Left ventricle myocardium inferior (tissue), 1 donor: Measurements from ENCODE around the gene SMU1. TPM values are rescaled to one million over a fixed set of nuclear protein-coding genes. Genes with fewer than 3 reads are reported as not detected.

Source experiments
- DNase-seq: peaks from one replicate; pipeline ENCODE4 v3.0.0-alpha.2; 2020
- H3K27ac ChIP-seq: fragments of 200-600 bp; replicated peaks from 2 replicates; pipeline ENCODE4 v1.8.0; 2021
- H3K27me3 ChIP-seq: fragments of 200-600 bp; 2 replicates; pipeline ENCODE4 v1.8.0; 2021; ENCODE audit warnings: low read depth
- H3K36me3 ChIP-seq: fragments of 200-600 bp; 2 replicates; pipeline ENCODE4 v1.8.0; 2021
- H3K4me1 ChIP-seq: fragments of 200-600 bp; 2 replicates; pipeline ENCODE4 v1.8.0; 2021
- H3K4me3 ChIP-seq: fragments of 200-600 bp; 2 replicates; pipeline ENCODE4 v1.8.0; 2021; ENCODE audit warnings: mild to moderate bottlenecking, moderate library complexity
- H3K9me3 ChIP-seq: fragments of 200-600 bp; replicated peaks from 2 replicates; pipeline ENCODE4 v1.8.0; 2021
- intact Hi-C: fragments of 100-400 bp; cut with micrococcal nuclease; formaldehyde crosslinking; loops from one replicate; pipeline ENCODE4 v1.11.0; 2022
- total RNA-seq: library from RNA; stranded (reverse); fragmentation: NEBNext Ultra II Directional; extraction: Animal tissue kit (Norgen Biotek cat#: 25700); gene quantifications from one replicate; pipeline ENCODE4 v1.2.1, GENCODE V29; 2021
- TF ChIP-seq, protein P1 (sequence below): fragments of 200-600 bp; IDR thresholded peaks from 2 replicates; pipeline ENCODE4 v1.8.0; 2021; ENCODE audit warnings: antibody characterized with exemption, mild to moderate bottlenecking, borderline replicate concordance
- donor health status: DM: no; HTN: yes; CAD: no; lungs with severe emphysema.

The SMU1 gene
- total RNA-seq, 1 donor from 2014 or later, result 14.9 TPM

DNA sequence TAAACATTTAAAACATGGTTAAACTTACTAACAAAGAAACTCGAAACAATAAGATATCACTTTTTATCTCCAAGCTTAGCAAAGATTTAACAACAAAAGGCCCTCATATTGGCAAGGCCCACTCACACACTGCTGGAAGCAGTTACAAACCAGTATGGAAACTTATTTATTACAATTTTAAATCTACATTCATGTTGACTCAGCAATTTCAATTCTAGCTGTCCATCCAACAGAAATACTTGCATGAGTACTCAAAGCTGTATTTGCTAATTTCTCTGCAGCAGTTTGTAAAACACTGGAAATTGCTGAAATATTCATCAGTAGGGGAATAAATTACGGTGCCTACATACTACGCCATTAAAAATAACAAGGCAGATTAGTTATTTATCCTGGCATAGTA, 54.2 kb downstream of the SMU1 start:
- H3K27ac ChIP-seq, result no peak overlapping the region
- intact Hi-C loops, result no loop called here
- H3K9me3 ChIP-seq, result no peaks in the 10 kb centered on the region
- H3K4me3 ChIP-seq, result no peak overlapping the region
- H3K27me3 ChIP-seq, result no peaks in the 10 kb centered on the region
- H3K4me1 ChIP-seq, result peaks cover 45% of the 10 kb centered on the region
- DNase-seq, result no peak
- TF ChIP-seq, protein P1, sequence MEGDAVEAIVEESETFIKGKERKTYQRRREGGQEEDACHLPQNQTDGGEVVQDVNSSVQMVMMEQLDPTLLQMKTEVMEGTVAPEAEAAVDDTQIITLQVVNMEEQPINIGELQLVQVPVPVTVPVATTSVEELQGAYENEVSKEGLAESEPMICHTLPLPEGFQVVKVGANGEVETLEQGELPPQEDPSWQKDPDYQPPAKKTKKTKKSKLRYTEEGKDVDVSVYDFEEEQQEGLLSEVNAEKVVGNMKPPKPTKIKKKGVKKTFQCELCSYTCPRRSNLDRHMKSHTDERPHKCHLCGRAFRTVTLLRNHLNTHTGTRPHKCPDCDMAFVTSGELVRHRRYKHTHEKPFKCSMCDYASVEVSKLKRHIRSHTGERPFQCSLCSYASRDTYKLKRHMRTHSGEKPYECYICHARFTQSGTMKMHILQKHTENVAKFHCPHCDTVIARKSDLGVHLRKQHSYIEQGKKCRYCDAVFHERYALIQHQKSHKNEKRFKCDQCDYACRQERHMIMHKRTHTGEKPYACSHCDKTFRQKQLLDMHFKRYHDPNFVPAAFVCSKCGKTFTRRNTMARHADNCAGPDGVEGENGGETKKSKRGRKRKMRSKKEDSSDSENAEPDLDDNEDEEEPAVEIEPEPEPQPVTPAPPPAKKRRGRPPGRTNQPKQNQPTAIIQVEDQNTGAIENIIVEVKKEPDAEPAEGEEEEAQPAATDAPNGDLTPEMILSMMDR, result no peak
- H3K36me3 ChIP-seq, result peaks cover 15% of the 10 kb centered on the region

DNA sequence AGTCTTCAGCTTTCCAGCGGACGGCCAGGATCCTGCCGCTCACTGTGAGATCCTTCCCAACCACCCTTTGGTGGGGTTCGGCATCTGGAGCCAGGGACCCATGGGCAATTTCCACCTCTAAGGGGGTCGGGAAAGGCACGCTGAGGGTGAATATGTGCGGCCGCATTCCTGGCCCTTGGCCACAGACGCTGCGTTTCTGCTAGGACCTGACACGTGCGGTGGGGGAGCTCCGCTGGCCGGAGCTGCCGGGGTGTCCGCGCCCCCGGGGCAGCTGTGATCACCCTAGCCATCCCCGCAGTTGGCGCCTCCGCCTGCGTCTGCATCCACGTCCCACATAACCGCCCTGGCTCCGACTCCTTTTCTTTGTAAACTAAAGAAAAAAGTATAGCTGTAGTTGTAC, 56.7 kb downstream of the SMU1 start:
- Histone ChIP-seq H3K36me3 (peaks cover 6% of the 10 kb centered on the region), H3K9me3 (no peaks in the 10 kb centered on the region), H3K27me3 (no peaks in the 10 kb centered on the region), H3K27ac (no peak overlapping the region), H3K4me1 (peaks cover 23% of the 10 kb centered on the region), H3K4me3 (no peak overlapping the region)
- intact Hi-C loops, result no loop called here
- DNase-seq, result no peak
- TF ChIP-seq, protein P1, result no peak

DNA sequence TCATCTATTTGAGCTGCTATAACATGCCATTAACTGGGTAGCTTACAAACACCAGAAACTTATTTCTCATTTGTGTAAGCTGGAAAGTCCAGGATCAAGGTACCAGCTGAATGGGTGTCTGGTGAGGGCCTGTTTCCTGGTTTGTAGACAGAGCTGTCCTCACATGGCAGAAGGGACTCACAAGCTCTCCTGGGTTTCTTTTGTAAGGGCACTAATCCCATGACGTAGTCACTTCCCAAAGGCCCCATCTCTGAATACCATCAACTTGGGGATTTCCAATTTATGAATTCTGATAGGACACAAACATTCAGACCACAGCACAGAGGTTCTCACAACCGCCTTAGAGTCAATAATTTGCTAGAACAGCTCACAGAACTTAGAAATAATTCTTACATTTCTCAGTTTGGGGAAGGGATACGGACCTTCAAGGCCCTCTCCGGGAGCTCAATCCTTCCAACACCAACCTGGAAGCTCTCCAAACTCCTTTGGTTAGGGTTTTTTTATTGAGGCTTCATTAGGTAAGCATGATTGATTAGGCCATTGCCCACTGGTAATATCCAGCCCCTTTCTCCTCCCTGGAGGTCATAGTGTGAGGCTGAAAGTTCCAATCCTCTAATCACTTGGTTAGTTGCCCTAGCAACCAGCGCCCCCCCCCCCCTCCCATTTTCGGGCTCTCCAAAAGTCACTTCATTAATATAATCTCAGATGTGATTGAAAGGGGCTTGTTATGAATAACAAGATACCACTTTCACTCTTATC, 59.0 kb downstream of the SMU1 start:
- H3K27me3 ChIP-seq, result no peaks in the 10 kb centered on the region
- intact Hi-C loops, result no loop called here
- no peak for DNase-seq
- peaks cover 3% of the 10 kb centered on the region for H3K4me1 ChIP-seq
- H3K36me3 ChIP-seq, result peaks cover 6% of the 10 kb centered on the region
- TF ChIP-seq, protein P1, result no peak
- no peaks in the 10 kb centered on the region for H3K9me3 ChIP-seq
- no peak overlapping the region for H3K4me3 ChIP-seq
- H3K27ac ChIP-seq, result no peak overlapping the region

DNA sequence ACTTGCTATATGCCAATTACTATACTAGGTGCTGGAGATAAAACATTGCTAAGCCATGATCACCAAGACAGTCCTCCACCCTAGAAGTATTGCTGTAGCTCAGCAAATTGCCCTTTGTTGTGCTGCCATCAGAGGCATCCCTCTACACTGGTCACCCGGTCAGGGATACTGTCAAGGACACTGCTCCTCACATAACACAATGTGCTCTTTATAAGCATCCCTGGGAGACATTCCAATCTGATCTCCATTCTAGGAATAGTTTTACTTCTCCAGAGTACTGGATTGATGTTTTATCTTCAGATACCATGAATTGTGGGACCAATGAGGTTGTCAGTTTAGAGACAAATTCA, 61.8 kb downstream of the SMU1 start:
- Histone ChIP-seq H3K27ac (no peak overlapping the region), H3K4me3 (no peak overlapping the region), H3K27me3 (no peaks in the 10 kb centered on the region), H3K4me1 (no peaks in the 10 kb centered on the region), H3K36me3 (peaks cover 3% of the 10 kb centered on the region), H3K9me3 (no peaks in the 10 kb centered on the region)
- TF ChIP-seq, protein P1, result no peak
- intact Hi-C loops, result no loop called here
- no peak for DNase-seq

DNA sequence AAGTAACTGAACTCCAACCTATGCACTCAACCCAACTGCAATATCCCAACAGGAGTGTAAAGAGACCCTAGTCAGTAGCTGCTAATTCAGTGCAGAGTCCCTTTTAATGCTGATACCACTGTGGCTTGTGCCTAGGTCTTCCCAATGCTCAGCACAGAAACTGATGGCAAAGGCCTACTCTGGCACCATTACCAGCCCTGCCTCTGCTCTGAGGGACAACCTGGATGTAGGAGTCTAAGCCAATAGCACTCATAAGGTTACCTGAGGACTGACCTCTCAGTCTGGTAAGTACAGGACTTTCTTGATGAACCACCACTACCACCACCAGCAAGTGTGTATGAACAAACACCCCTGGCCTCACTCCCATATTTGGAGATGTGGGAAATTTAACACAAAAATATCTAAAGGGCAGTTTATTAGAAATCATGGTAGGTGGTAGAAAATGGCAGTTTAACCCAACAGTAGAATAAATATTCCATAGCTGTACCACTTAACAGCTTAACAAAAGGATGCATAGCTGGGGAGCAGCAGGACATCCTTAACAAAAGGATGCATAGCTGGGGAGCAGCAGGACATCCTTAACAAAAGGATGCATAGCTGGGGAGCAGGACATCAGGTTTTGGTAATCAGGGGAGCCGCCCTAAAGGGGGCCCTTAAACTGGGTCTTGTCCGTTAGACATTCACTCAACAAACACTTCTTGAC, 62.4 kb downstream of the SMU1 start:
- no peaks in the 10 kb centered on the region for H3K27me3 ChIP-seq
- H3K9me3 ChIP-seq, result no peaks in the 10 kb centered on the region
- H3K4me1 ChIP-seq, result no peaks in the 10 kb centered on the region
- H3K27ac ChIP-seq, result no peak overlapping the region
- no peaks in the 10 kb centered on the region for H3K36me3 ChIP-seq
- no peak overlapping the region for H3K4me3 ChIP-seq
- TF ChIP-seq, protein P1, result no peak
- DNase-seq, result no peak
- intact Hi-C loops, result no loop called here
